GM19035 (cell line): ENCODE measurements around the gene CRIM1.

ENCODE experiments used
- ATAC-seq: cut with Tn5 transposase; IDR thresholded peaks from one replicate; pipeline ENCODE4 v1.9.1; 2021; ENCODE audit not compliant: unreplicated experiment

CRIM1 gene

DNA sequence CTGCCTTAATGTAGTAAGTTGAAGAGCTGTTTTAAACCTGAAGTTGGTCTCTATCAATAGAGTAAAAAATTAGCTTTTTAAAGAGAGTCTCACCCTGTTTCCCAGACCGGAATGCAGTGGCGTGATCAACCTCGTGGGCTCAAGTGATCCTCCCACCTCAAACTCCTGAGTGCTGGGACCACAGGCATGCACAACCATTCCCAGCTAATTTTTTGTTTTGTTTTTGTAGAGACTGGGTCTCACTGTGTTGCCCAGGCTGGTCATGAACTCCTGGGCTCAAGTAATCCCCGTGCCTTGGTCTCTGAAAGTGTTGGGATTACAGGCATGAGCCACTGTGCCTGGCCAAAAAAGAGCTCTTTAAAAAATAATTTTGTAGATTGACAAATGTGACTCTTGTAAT, 40.3 kb downstream of the CRIM1 start:
- no peak for ATAC-seq

DNA sequence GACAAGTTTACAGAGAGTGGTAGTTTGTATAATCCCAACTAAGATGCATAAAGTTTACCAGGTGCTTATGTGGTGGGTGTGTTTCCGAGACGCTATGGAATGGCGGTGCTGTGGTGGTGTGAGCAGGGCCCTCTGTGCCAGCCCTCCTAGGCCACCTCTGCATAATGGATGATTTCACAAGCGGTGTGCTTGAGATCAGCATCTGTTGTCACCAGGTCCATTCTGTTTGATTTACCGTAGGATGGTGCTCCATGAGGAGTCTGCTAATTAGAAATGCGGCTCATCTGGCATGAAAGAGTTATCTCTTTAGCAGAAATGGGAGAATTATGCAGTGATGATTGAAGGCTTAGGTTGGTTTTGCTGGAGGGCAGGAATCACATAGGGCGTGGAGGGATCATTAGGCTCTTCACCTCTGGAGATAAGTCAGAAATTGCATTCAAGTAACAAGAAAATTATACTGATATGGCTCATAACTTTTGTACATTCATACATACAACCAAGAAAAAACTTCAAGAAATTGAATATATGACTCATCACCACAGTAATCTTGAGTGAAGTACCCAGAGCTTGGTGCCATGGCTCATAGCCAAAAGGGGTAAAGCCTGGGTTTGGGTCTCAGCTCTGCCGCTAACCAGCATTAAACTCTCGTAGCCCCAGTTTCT, 41.4 kb downstream of the CRIM1 start:
- ATAC-seq, result no peak

DNA sequence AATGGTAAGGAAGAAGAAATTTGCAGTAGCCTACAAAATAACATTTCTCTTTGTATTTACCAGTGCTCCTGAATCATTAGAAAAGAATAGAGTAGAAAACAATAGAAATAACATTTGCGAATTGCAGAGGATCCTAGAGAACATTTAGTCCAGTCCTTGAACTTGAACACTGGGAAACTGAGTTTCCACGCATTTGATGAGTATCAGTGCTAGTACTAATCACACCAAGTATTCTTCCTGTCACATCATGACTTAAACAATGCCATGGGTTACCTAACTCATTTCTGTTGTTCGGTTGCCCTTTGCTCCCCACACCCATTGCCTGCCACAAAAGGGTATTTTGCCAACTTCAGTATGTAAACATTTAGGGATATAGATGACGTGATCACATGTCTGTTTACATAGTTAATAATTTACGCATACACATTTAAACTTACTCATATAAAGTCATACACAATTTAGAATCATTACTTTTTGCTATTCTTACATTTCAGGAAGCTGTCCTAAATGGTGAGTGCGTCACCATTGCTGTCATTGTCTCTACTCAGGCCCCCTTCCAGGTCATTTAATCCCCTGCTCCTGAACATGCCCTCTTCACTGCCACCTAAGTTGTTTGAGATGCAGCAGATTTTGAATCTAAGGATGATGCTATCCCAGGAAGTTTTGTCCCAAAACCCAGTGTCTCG, 42.3 kb downstream of the CRIM1 start:
- ATAC-seq, result no peak

- ATAC-seq, result no peak
Measured at GRCh38 chr2:36399050-36399449, 43.5 kb downstream of the CRIM1 start.

- no peak for ATAC-seq
Measured at GRCh38 chr2:36403675-36404230, 48.2 kb downstream of the CRIM1 start.

GRCh38 chr2:36404318-36404717, 48.7 kb downstream of the CRIM1 start:
- ATAC-seq, result no peak

DNA sequence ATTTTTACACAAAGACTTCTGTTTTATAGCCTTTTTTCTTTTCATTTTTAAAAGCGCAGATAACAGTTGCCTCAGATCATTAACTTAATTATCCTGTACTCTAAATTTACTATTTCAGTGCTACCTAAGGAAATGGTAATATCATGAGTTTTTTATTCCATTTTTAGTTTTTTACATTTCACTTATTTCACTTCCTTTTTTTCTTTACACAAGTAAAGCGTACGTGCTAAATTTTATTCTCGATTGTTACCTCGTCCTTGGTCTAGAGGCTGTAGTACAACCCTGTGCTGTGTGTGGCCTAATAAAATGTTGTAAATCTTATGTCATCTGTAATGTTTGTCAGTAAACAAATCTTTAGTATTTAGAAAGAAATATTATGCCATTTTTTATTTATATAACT, 49.2 kb downstream of the CRIM1 start:
- no peak for ATAC-seq

DNA sequence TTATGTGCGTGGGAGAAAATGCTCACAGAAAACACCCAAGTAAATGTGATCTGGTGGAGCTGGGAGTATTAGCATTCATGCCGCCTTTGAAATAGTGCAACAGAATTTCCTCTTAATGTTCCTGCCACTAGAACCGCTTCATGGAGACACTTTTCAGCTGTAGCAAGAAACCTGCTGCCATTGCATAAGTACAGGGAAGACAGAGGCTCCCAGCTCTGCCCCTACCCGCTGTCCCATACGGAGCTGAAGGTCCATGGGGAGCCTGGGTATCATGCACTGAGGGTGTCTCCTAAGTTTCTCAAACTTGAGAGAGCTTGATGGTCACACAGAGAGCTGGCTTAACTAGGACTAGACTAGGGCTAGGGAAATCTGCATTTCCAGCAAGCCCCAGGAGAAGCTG, 49.6 kb downstream of the CRIM1 start:
- ATAC-seq, result no peak

GRCh38 chr2:36406296-36406695, 50.7 kb downstream of the CRIM1 start:
- no peak for ATAC-seq

- ATAC-seq, result no peak
Measured at GRCh38 chr2:36407413-36407812, 51.8 kb downstream of the CRIM1 start.

- no peak for ATAC-seq
Measured at GRCh38 chr2:36408198-36408703, 52.7 kb downstream of the CRIM1 start.

GRCh38 chr2:36409335-36409734, 53.8 kb downstream of the CRIM1 start:
- no peak for ATAC-seq

DNA sequence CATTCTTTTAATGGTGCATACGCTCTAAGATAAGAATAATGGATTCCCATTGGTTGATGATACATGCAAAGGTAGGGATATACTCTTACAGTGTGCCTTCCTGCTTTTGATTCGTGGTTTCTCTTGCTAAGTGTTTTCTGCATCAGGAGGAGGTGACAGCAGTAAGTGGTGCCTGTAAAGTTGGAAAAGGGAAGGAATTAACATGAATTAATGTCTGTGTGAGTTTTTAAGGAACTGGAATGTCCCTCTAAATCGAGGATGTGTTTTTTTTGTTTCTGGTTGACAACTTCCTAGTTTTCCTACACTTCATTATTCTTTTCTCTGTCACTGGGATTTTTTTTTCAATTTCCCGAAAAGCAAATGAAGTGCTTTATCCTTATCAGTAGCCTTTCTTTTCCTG, 54.4 kb downstream of the CRIM1 start:
- ATAC-seq, result no peak

GRCh38 chr2:36410681-36411080, 55.1 kb downstream of the CRIM1 start:
- ATAC-seq, result no peak

DNA sequence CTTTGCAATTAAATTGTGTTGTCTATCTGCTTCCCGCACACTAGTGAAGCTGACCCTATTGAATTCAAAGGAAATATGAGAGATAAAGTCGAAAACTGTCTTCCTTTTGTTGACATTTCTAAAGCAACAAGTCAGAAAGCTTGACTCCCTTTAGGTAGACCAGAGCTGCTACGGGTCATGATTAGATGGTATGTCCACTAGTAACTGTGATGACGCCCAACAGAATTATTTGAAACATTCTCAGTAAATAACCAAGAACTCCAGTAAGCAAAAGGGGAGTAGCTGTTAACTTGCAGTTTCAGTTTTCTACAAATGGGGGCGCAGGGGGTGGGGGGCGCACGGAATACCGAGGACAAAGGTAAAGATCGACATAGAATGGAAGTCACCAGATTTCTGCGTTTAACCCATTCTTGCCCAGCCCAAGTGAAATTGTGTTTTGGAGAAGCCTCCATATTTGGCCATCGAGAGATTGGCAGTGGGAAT, 56.4 kb downstream of the CRIM1 start:
- no peak for ATAC-seq

DNA sequence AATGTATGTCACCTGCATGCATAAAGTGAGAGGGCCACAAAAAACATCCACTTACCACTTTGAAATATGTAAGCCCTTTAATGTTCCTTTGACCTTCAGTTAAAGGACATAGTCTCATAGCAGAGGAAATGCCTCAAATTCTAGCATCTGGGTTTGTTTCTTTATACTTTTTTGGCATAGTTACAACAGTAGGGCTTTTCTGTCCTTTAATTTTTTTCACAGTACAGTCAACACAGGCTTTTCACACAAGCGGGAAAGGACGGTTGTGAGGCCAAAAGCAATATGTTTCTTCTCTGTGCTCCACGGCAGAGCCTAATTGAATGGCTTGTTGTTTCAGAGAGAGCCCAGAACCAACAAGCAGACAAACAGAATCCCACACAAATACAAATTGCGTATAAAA, 57.6 kb downstream of the CRIM1 start:
- ATAC-seq, result no peak

GRCh38 chr2:36414307-36414706, 58.7 kb downstream of the CRIM1 start:
- ATAC-seq, result no peak

GRCh38 chr2:36415381-36416022, 59.9 kb downstream of the CRIM1 start:
- no peak for ATAC-seq

DNA sequence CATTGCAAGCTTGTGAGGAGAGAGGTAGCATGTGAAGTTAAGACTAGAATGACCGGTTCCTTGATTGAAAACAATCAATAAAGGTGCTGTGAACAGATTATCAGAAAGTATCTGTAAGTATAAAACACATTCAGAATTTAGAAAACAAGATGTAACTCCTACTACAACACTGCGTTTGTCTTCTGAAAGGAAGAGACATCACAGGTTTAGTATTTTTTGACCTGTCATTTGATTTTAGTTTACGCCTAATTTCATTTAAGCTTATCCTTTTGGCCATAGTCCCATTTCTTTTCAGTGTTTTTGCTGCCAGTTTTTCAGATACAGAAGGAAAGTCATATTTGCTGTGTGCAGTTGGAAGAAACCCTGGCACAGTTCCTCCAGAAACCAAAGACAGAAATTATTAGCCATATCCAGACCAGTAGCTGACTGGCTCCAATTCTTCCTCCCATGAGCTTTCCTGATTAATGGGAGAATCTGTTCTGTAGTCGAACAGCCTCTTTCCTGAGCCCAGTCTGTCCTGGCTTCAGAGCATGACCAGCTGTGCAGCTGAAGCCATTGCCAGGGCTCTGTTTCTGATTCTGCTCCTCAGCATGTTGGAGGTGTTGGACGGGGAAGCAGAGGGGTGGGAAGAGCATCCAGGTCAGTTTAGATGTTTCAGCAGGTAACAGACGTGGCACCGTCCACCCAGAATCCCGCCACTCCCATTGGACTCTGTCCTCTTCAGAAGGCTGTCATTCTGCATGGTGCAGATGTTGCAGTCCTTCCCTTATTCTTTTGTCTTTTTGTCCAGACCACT, 61.0 kb downstream of the CRIM1 start:
- no peak for ATAC-seq

DNA sequence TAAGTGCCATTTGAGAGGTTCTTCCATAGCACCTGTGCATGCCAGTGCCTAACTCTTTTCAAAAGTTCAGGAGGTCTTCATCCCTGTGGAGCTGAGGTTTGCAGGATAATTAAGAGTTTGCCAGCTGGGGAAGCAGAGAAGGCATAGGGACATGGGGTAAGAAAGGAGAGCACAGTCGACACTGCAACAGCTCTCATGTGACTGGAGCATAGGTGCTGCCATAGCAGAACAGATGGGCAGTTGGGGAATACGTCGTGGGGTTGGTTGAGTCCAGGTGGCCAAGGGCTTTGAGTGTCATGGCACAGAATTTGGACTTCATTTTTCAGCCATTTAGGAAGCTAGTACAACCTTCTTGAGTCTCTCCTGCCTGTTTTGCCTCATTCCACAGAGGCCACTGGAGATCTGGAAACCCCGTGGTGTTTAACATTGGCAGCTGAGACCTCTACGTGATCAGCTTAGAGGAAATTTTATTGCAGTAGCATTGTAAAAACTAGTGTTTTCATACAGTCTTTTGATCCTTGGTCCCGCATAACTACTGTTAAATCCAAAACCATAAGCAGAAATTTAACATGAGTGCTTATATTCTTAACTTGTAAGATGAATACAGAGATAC, 65.1 kb downstream of the CRIM1 start:
- ATAC-seq, result no peak

- ATAC-seq, result no peak
Measured at GRCh38 chr2:36421379-36421778, 65.8 kb downstream of the CRIM1 start.
